Gastrocnemius medialis (tissue), 4 donors: Measurements from ENCODE around the gene RANBP10.

Source experiments
- CTCF ChIP-seq, 5 experiments: fragments of 450-650 bp in 3 of 5; fragments of 200-600 bp in 2 of 5; sonication (generic) in 2 of 5; IDR thresholded peaks in 4 of 5; conservative IDR thresholded peaks in 1 of 5; 1 replicate in 4 of 5; 2 replicates in 1 of 5; pipeline ENCODE4 v1.5.1; 2016 to 2019; ENCODE audit warnings: antibody characterized with exemption in 5 of 5, mild to moderate bottlenecking in 3 of 5, moderate library complexity in 3 of 5
- POLR2A ChIP-seq, 2 donors: fragments of 450-650 bp; IDR thresholded peaks; one replicate each; pipeline ENCODE4 v1.6.1; 2017; ENCODE audit warnings: antibody characterized with exemption in 2 of 2, mild to moderate bottlenecking in 2 of 2, moderate library complexity in 2 of 2

DNA sequence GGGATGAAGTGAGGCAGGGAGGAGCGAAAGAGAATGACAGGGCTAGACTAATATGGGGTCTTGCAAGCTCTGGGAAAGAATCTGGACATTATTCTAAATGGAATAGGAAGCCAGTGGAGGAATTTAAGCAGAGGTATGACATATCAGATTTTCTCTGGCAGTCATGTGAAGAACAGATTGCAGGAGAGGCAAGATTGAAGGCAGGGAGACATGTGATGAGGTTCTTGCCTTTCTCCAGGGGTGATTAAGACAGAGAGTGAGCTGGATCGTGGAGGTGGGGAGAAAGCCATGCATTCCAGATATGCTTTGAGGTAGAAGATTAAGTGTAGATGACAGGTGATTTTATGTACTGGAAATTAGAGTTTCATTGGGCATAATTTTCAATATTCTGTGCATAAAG lies 31.5 kb upstream of the RANBP10 start:
- no peak for TF ChIP-seq POLR2A (IDR thresholded peaks at IDR 0.05)
- no peak for TF ChIP-seq CTCF (IDR thresholded peaks at IDR 0.05 in 4 of 5, conservative IDR thresholded peaks at IDR 0.05 in 1 of 5)
